ENCODE data around the gene SMC1B.

DNA sequence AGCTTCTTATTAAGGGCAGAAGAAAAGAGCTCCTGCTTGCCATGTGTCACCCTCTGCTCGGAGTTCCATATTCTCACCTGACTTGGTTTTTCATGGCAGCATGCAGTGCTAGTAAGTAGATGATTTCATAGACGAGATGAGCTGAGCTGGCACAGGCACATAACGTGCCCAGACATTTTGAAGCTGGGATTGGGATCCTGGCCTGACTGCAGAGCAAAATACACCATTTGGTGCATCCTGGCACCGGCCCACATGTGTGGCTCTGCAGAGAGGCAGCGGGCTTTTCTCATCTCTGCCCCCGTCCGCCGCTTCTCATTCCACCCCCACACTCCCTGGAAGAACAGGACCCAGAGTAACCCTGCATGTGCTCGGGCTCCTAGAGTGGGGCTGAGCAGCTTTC is 78.9 kb downstream of the SMC1B start:
- TF ChIP-seq, protein P1, sequence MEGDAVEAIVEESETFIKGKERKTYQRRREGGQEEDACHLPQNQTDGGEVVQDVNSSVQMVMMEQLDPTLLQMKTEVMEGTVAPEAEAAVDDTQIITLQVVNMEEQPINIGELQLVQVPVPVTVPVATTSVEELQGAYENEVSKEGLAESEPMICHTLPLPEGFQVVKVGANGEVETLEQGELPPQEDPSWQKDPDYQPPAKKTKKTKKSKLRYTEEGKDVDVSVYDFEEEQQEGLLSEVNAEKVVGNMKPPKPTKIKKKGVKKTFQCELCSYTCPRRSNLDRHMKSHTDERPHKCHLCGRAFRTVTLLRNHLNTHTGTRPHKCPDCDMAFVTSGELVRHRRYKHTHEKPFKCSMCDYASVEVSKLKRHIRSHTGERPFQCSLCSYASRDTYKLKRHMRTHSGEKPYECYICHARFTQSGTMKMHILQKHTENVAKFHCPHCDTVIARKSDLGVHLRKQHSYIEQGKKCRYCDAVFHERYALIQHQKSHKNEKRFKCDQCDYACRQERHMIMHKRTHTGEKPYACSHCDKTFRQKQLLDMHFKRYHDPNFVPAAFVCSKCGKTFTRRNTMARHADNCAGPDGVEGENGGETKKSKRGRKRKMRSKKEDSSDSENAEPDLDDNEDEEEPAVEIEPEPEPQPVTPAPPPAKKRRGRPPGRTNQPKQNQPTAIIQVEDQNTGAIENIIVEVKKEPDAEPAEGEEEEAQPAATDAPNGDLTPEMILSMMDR (conservative IDR thresholded peaks at IDR 0.05): no peak
- no peak for TF ChIP-seq ZFX (IDR thresholded peaks at IDR 0.05)
